ENCODE measurements around the gene PEF1. TPM values are rescaled to one million over a fixed set of nuclear protein-coding genes. Genes with fewer than 3 reads are reported as not detected.

PEF1 gene
- polyA plus RNA-seq, 1 donor from 2014 or later: 79.2 TPM

- H3K4me1 Mint-ChIP-seq: peaks cover 0 to 2% (median 2%) of the 10 kb centered on the region in 3 donors
- H3K27me3 Mint-ChIP-seq: peaks cover 16% of the 10 kb centered on the region
- H3K36me3 Mint-ChIP-seq: no peaks in the 10 kb centered on the region
- no peaks in the 10 kb centered on the region for H3K9me3 Mint-ChIP-seq
- no peak overlapping the region for H3K4me3 Mint-ChIP-seq
- H3K27ac Mint-ChIP-seq: peak overlapping the region in 1 of 3 donors; percentile 57
Measured at GRCh38 chr1:31586376-31587327, 58.0 kb downstream of the PEF1 start.

DNA sequence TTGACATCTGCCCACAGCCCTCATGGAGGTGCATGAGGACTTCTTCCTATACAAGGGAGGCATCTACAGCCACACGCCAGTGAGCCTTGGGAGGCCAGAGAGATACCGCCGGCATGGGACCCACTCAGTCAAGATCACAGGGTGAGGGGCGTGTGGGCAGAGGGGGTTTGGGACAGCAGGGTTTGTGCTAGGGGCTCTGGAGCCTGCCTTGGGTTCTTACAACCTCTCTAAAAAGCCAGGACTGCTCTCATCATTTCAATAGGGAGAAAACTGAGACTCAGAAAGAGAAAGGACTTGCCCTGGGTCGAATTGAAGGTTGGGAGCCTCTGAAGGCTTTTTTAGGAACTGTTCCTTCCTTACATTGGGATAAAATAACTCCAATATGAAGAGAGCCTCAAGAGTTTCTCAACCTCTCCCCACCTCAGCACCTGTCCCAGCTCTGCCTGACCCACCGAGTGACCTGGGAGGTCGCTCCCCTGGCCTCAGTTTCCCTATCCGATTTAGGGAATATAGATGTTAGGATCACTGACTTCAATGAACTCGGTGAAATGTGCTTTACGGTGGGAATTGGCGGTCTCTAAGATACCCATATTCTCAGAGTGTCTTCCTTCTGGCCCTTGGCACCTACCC is 58.8 kb downstream of the PEF1 start:
- H3K36me3 Mint-ChIP-seq: no peaks in the 10 kb centered on the region
- peaks cover 16% of the 10 kb centered on the region for H3K27me3 Mint-ChIP-seq
- H3K4me1 Mint-ChIP-seq: peaks cover 0 to 2% (median 2%) of the 10 kb centered on the region in 3 donors
- no peak overlapping the region for H3K4me3 Mint-ChIP-seq
- H3K27ac Mint-ChIP-seq: no peak overlapping the region
- H3K9me3 Mint-ChIP-seq: no peaks in the 10 kb centered on the region

DNA sequence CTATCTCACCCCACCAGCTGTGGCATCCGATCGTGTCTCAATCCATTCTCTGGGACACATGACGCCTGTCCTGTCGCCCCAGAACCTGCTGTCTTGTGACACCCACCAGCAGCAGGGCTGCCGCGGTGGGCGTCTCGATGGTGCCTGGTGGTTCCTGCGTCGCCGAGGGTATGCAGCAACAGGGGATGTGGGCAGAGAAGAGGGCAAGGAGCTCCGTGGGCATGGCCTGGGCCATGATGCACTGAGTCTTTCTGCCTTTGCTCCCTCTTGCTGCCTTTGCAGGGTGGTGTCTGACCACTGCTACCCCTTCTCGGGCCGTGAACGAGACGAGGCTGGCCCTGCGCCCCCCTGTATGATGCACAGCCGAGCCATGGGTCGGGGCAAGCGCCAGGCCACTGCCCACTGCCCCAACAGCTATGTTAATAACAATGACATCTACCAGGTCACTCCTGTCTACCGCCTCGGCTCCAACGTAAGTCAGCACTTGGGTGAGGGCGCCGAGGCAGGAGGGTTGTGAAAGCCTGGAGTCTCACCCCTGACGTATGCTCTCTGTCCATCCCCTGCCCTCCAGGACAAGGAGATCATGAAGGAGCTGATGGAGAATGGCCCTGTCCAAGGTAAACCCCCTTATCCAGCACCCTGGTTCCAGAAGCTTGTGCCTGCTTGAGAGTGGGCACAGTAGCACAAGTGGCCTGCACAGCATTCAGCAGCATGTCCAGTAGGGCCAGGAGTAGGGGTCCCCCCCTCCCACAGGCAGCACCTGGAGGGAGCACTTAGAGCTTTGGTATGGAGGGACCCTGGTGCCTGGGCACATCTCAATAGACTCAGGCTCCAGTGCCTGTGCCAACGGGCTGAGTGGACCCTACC is 59.6 kb downstream of the PEF1 start:
- Mint-ChIP-seq H3K4me1 (peaks cover 0 to 2% (median 2%) of the 10 kb centered on the region in 3 donors), H3K4me3 (no peak overlapping the region), H3K36me3 (no peaks in the 10 kb centered on the region), H3K27me3 (peaks cover 16% of the 10 kb centered on the region), H3K9me3 (no peaks in the 10 kb centered on the region), H3K27ac (no peak overlapping the region)

DNA sequence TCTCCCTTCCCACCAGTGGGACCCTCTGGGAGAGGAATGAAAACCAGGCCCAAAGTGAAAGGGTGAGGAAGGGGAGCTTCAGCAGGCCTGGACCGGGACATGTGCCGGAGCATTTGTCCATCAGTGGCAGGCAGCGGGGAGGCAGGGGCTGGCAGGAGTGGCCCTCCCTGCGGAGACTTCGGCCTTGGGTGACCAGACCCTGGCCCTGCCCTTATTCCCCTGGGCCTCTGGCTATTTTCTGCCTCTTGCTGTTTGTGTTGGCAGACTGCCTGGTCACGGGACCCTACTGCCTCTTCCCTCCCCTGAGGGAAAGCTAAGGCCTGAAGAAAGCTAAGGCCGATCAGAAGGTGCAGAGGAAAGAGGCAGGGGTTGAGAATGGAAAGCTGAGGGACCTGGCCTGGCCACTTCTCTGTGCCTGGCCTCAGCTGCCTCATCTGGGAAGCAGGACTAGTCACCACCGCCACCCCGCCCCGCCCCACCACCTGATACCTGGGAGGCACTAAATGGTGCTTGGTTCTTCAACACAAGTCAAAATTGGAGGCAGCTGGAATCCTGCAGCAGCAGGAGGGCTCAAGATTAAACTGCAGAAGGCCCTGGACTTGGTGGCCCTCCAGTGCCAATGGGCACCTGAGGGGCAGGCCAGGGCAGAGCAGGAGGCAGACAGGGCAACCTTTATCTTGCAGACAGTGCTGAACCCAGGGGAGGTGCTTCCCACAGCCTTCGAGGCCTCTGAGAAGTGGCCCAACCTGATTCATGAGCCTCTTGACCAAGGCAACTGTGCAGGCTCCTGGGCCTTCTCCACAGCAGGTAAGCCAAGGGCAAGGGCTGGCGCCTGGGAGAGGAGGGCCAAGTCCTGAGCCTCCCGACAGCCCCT is 60.4 kb downstream of the PEF1 start:
- peak overlapping the region in 1 of 4 donors; percentile 60 for H3K4me3 Mint-ChIP-seq
- no peaks in the 10 kb centered on the region for H3K36me3 Mint-ChIP-seq
- H3K4me1 Mint-ChIP-seq: peaks cover 0 to 2% (median 1%) of the 10 kb centered on the region in 3 donors
- no peak overlapping the region for H3K27ac Mint-ChIP-seq
- peaks cover 10% of the 10 kb centered on the region for H3K27me3 Mint-ChIP-seq
- H3K9me3 Mint-ChIP-seq: no peaks in the 10 kb centered on the region

DNA sequence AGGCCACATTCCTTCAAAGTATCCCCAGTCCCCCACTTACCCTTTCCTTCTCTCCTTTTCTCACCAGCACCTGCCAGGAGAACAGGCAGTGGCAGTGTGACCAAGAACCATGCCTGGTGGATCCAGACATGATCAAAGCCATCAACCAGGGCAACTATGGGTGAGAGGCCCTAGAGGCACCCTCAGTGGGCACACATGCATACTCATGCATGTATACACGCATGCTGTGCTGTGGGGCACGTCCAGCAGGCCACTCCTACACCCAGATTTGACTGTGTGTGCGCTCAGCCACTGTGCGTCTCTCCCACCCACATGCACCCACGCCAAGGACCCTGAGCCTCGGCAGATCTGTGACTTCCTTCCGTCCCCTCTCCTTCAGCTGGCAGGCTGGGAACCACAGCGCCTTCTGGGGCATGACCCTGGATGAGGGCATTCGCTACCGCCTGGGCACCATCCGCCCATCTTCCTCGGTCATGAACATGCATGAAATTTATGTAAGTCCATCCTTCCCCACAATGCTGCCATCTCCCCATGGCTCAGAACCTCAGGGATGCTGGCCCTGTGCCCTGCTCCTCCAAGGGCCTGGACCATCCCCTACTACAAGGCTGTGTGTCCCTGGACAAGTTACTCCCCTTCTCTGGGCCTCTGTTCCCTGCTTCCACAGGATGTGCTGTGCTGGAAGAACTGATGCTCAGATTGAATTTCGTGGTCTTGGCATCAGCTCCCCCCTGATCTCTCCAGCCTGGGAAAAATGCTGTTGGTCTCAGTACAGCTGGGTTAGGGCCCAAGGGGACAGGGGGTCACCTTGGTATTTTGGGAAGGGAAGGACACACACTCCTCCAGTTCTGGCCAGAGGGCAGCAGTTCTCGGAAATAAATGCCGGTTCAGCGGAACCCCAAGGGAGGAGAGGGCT is 61.3 kb downstream of the PEF1 start:
- Mint-ChIP-seq H3K36me3 (no peaks in the 10 kb centered on the region), H3K4me1 (no peaks in the 10 kb centered on the region), H3K4me3 (peak overlapping the region in 1 of 4 donors; percentile 39), H3K27me3 (peaks cover 8% of the 10 kb centered on the region), H3K9me3 (no peaks in the 10 kb centered on the region), H3K27ac (no peak overlapping the region)

- Mint-ChIP-seq H3K27ac (no peak overlapping the region), H3K4me3 (no peak overlapping the region), H3K9me3 (no peaks in the 10 kb centered on the region)
Measured at GRCh38 chr1:31581821-31582810, 62.6 kb downstream of the PEF1 start.

DNA sequence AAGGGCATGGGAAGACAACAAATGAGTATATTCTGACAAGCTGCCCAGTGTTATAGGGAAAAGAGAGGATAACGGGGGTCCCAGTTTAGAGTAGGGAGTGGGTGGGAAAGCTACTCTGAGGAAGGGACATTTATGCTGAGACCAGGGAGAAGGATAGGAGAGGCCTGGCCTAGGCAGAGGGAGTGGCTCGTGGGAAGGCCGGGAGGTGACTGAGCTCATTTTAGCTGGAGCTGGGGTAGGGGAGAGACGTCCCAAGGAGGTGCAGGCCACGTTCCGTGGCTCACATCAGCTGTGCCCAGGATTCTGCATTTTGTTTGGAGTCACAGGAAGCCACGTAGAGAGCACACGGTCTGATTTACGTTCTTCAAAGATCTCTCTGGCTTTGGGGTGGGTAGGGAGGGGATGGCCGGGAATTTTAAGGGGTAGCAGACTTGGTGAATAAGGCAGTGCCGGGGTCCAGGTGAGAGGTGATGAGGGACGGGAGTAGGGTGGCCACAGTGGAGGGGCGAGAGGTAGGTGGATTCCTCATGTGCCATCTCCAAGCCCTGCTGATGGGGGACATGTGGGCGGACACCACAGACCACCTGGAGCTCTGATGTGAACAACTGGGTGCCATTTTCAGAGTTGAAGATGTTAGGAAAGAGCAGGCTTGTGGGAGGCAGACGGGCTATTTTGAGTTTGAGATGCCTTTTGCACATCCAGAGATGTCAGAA is 63.6 kb downstream of the PEF1 start:
- no peaks in the 10 kb centered on the region for H3K9me3 Mint-ChIP-seq
- H3K36me3 Mint-ChIP-seq: no peaks in the 10 kb centered on the region
- peaks cover 4% of the 10 kb centered on the region for H3K27me3 Mint-ChIP-seq
- H3K27ac Mint-ChIP-seq: no peak overlapping the region
- H3K4me3 Mint-ChIP-seq: no peak overlapping the region
- H3K4me1 Mint-ChIP-seq: no peaks in the 10 kb centered on the region

More at GRCh38 chr1:31581821-31582810, 62.6 kb downstream of the PEF1 start:
- H3K4me1 Mint-ChIP-seq: no peaks in the 10 kb centered on the region
- no peaks in the 10 kb centered on the region for H3K27me3 Mint-ChIP-seq
- no peaks in the 10 kb centered on the region for H3K36me3 Mint-ChIP-seq

GRCh38 chr1:31580513-31580870 is 64.2 kb downstream of the PEF1 start:
- H3K36me3 Mint-ChIP-seq: no peaks in the 10 kb centered on the region
- no peaks in the 10 kb centered on the region for H3K9me3 Mint-ChIP-seq
- no peak overlapping the region for H3K4me3 Mint-ChIP-seq
- no peaks in the 10 kb centered on the region for H3K4me1 Mint-ChIP-seq
- H3K27ac Mint-ChIP-seq: no peak overlapping the region
- peaks cover 5% of the 10 kb centered on the region for H3K27me3 Mint-ChIP-seq

Other genes with a start within 250 kb of the PEF1 start
- gene SERINC2, start 231.7 kb downstream of the PEF1 start, polyA plus RNA-seq: not detected
- gene TINAGL1, start 68.4 kb downstream of the PEF1 start, polyA plus RNA-seq: not detected
- not detected for gene HCRTR1, start 27.2 kb downstream of the PEF1 start, polyA plus RNA-seq
- gene COL16A1, start 59.1 kb upstream of the PEF1 start, polyA plus RNA-seq: not detected
- 0.97 TPM for gene ADGRB2, start 119.5 kb upstream of the PEF1 start, polyA plus RNA-seq
- gene SPOCD1, start 171.1 kb upstream of the PEF1 start, polyA plus RNA-seq: not detected

All from IgD-negative memory B cell (primary cell).